SK-N-SH treated with all-trans-retinoic acid at 6 μM for 48 hours (cell line): ENCODE measurements around the gene ZMIZ1.
A peak's percentile ranks its signal among the peaks of the same experiment; 100 is the strongest.

Experiments used
- ATAC-seq: fragments of 200-7000 bp; cut with Tn5 transposase; 3 replicates; pipeline ENCODE4 v1.9.1; 2020; ENCODE audit warnings: mild to moderate bottlenecking, moderate library complexity
- ARNTL ChIP-seq: fragments of 450-650 bp; formaldehyde crosslinking; IDR thresholded peaks from 2 replicates; pipeline ENCODE4 v1.5.0; 2020; ENCODE audit warnings: low read depth, mild to moderate bottlenecking, moderate library complexity, borderline replicate concordance
- CREB5 ChIP-seq: fragments of 250-450 bp; sonication (Bioruptor Pico); IDR thresholded peaks from 2 replicates; pipeline ENCODE4 v1.5.1; 2020; ENCODE audit warnings: low read depth, mild to moderate bottlenecking, moderate library complexity
- CSDC2 ChIP-seq: fragments of 250-450 bp; sonication (Bioruptor Pico); IDR thresholded peaks from 2 replicates; pipeline ENCODE4 v1.5.0; 2020; ENCODE audit warnings: mild to moderate bottlenecking, moderate library complexity
- CSRNP3 ChIP-seq: fragments of 250-450 bp; sonication (Bioruptor Pico); IDR thresholded peaks from 2 replicates; pipeline ENCODE4 v1.5.1; 2021; ENCODE audit warnings: mild to moderate bottlenecking, moderate library complexity
- ESRRG ChIP-seq: fragments of 250-450 bp; sonication (Bioruptor Pico); IDR thresholded peaks from 2 replicates; pipeline ENCODE4 v1.6.1; 2021; ENCODE audit warnings: mild to moderate bottlenecking
- GLIS3 ChIP-seq: fragments of 250-450 bp; sonication (Bioruptor Pico); IDR thresholded peaks from 2 replicates; pipeline ENCODE4 v1.5.0; 2020; ENCODE audit warnings: mild to moderate bottlenecking, moderate library complexity
- ISL1 ChIP-seq: fragments of 250-450 bp; sonication (Bioruptor Pico); IDR thresholded peaks from 2 replicates; pipeline ENCODE4 v2.1.2; 2022; ENCODE audit warnings: mild to moderate bottlenecking, moderate library complexity
- OSR1 ChIP-seq: fragments of 250-450 bp; sonication (Bioruptor Pico); IDR thresholded peaks from 2 replicates; pipeline ENCODE4 v1.8.0; 2022; ENCODE audit warnings: moderate library complexity, mild to moderate bottlenecking, inconsistent platforms
- PATZ1 ChIP-seq: fragments of 250-450 bp; sonication (Bioruptor Pico); IDR thresholded peaks from 2 replicates; pipeline ENCODE4 v1.8.0; 2020; ENCODE audit warnings: mild to moderate bottlenecking, moderate library complexity, borderline replicate concordance
- PPARA ChIP-seq: fragments of 250-450 bp; sonication (Bioruptor Pico); IDR thresholded peaks from 2 replicates; pipeline ENCODE4 v1.5.0; 2020; ENCODE audit warnings: mild to moderate bottlenecking, borderline replicate concordance
- RARB ChIP-seq: fragments of 250-450 bp; sonication (Bioruptor Pico); IDR thresholded peaks from 2 replicates; pipeline ENCODE4 v1.8.0; 2021; ENCODE audit warnings: mild to moderate bottlenecking, moderate library complexity
- SNAI2 ChIP-seq: fragments of 250-450 bp; sonication (Bioruptor Pico); IDR thresholded peaks from 2 replicates; pipeline ENCODE4 v1.5.0; 2020; ENCODE audit warnings: mild to moderate bottlenecking, moderate library complexity
- TCF4 ChIP-seq: fragments of 250-450 bp; sonication (Bioruptor Pico); IDR thresholded peaks from 2 replicates; pipeline ENCODE4 v1.8.0; 2021; ENCODE audit warnings: mild to moderate bottlenecking, moderate library complexity, borderline replicate concordance
- TOX ChIP-seq: fragments of 250-450 bp; sonication (Bioruptor Pico); IDR thresholded peaks from 2 replicates; pipeline ENCODE4 v1.8.0; 2021; ENCODE audit warnings: mild to moderate bottlenecking, moderate library complexity, borderline replicate concordance
- TSHZ2 ChIP-seq: fragments of 250-450 bp; sonication (Bioruptor Pico); IDR thresholded peaks from 2 replicates; pipeline ENCODE4 v1.5.0; 2020; ENCODE audit warnings: mild to moderate bottlenecking, moderate library complexity
- ZC3H10 ChIP-seq: fragments of 250-450 bp; sonication (Bioruptor Pico); IDR thresholded peaks from 2 replicates; pipeline ENCODE4 v1.5.1; 2021; ENCODE audit warnings: mild to moderate bottlenecking, moderate library complexity
- ZFP30 ChIP-seq: fragments of 450-650 bp; formaldehyde crosslinking; IDR thresholded peaks from 2 replicates; pipeline ENCODE4 v1.5.0; 2022; ENCODE audit warnings: mild to moderate bottlenecking, moderate library complexity
- ZNF565 ChIP-seq: fragments of 450-650 bp; formaldehyde crosslinking; conservative IDR thresholded peaks from 2 replicates; pipeline ENCODE4 v1.5.0; 2020; ENCODE audit warnings: low read depth, mild to moderate bottlenecking, moderate library complexity
- ZNF70 ChIP-seq: fragments of 450-650 bp; formaldehyde crosslinking; IDR thresholded peaks from 2 replicates; pipeline ENCODE4 v1.5.0; 2020; ENCODE audit warnings: mild to moderate bottlenecking, moderate library complexity
- ZNF8 ChIP-seq: fragments of 450-650 bp; formaldehyde crosslinking; IDR thresholded peaks from 2 replicates; pipeline ENCODE4 v1.5.0; 2020; ENCODE audit warnings: mild to moderate bottlenecking, moderate library complexity

Gene ZMIZ1

GRCh38 chr10:79158004-79158340 is 89.2 kb downstream of the ZMIZ1 start:
- TF ChIP-seq ZNF8 (CRISPR knock-in tag): no peak
- no peak; the same call in 1 of the 3 replicates for ATAC-seq

GRCh38 chr10:79158402-79159097 is 89.8 kb downstream of the ZMIZ1 start:
- no peak for ATAC-seq
- no peak for TF ChIP-seq SNAI2 (CRISPR knock-in tag)
- no peak for TF ChIP-seq ZNF8 (CRISPR knock-in tag)
- TF ChIP-seq CSDC2 (CRISPR knock-in tag): no peak
- no peak for TF ChIP-seq TSHZ2 (CRISPR knock-in tag)
- no peak for TF ChIP-seq ZNF565 (CRISPR knock-in tag)
- TF ChIP-seq ZFP30 (CRISPR knock-in tag): no peak
- TF ChIP-seq CSRNP3: no peak
- TF ChIP-seq PPARA (CRISPR knock-in tag): no peak
- no peak for TF ChIP-seq ZC3H10 (CRISPR knock-in tag)
- TF ChIP-seq GLIS3 (CRISPR knock-in tag): no peak

- peak; percentile 78 for ATAC-seq
- TF ChIP-seq ESRRG (CRISPR knock-in tag): no peak
- no peak for TF ChIP-seq GLIS3 (CRISPR knock-in tag)
- no peak for TF ChIP-seq PATZ1 (CRISPR knock-in tag)
- TF ChIP-seq SNAI2 (CRISPR knock-in tag): no peak
- TF ChIP-seq ISL1 (CRISPR knock-in tag): no peak
- TF ChIP-seq CREB5 (CRISPR knock-in tag): no peak
- TF ChIP-seq ZNF70 (CRISPR knock-in tag): no peak
- TF ChIP-seq RARB (CRISPR knock-in tag): no peak
- TF ChIP-seq ZNF565 (CRISPR knock-in tag): no peak
- TF ChIP-seq TOX (CRISPR knock-in tag): no peak
- TF ChIP-seq ARNTL: no peak
- no peak for TF ChIP-seq PPARA (CRISPR knock-in tag)
- no peak for TF ChIP-seq ZNF8 (CRISPR knock-in tag)
Observed at GRCh38 chr10:79159141-79159651, 90.4 kb downstream of the ZMIZ1 start.

GRCh38 chr10:79159785-79160184 is 91.0 kb downstream of the ZMIZ1 start:
- ATAC-seq: peak; percentile 68
- TF ChIP-seq ZNF565 (CRISPR knock-in tag): 0 out of 2 replicates have a peak, but pooled peaks have one; percentile 20
- TF ChIP-seq CSDC2 (CRISPR knock-in tag): 0 out of 2 replicates have a peak, but pooled peaks have one; percentile 32
- TF ChIP-seq PATZ1 (CRISPR knock-in tag): no peak; the same call in 1 of the 2 replicates
- no peak for TF ChIP-seq ESRRG (CRISPR knock-in tag)
- no peak for TF ChIP-seq SNAI2 (CRISPR knock-in tag)
- TF ChIP-seq ZFP30 (CRISPR knock-in tag): no peak
- TF ChIP-seq CSRNP3: peak; percentile 47; the same call in 1 of the 2 replicates
- TF ChIP-seq TCF4: peak; percentile 59; the same call in 1 of the 2 replicates
- no peak for TF ChIP-seq RARB (CRISPR knock-in tag)
- no peak for TF ChIP-seq OSR1 (CRISPR knock-in tag)
- no peak for TF ChIP-seq ARNTL
- no peak for TF ChIP-seq ZNF8 (CRISPR knock-in tag)
